Iris pigment epithelial cell (primary cell): ENCODE measurements around the gene GRK1.

Source experiments
- DNase-seq: peaks from one replicate; pipeline ENCODE4 v3.0.0-alpha.2; 2011; ENCODE audit warnings: low read depth

GRK1 gene

DNA sequence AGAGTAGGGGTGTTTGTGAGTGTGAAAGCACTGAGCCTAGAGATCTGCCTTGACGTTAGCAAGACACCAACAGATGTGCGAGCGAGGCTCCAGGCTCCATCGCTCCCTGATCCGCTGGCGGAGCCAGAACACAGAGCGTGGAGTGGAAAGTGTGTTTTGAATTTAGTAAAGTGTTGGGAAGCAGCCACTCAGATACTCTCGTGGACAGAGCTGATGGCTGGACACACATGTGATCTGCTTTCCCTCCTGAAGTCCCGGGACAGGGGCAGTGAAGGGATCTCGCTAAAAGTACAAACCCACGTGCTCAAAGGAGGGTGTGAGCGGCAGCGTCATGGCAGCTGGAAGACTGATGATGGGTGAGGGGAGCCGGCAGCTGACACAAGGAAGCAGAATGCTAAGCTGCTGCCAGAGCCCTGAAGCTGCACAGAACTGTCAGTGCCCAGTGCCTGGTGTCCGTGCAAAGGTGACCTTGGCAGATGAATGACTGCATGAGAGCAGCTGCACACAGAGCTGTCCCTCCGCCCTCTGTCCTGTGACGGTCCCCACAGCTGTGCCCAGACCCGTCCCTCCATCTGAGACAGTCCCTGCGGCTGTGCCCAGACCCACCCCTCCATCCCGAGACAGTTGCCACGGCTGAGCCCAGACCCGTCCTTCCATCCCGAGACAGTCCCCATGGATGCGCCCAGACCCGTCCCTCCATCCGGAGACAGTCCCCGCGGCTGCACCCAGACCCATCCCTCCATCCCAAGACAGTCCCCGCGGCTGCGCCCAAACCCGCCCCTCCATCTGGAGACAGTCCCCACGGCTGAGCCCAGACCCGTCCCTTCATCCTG lies 62.4 kb downstream of the GRK1 start:
- DNase-seq: no peak

DNA sequence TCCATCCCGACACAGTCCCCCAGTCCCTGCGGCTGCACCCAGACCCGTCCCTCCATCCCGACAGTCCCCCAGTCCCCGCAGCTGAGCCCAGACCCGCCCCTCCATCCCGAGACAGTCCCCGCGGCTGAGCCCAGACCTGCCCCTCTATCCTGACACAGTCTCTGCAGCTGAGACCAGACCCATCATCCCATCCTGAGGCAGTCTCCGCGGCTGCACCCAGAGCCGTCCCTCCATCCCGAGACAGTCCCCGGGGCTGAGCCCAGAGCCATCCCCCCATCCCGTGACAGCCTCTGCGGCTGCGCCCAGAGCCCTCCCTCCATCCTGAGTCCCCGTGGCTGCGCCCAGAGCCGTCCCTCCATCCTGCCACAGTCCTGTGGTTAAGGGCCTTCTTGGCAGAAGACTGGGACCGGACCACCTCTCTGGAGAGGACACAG lies 63.3 kb downstream of the GRK1 start:
- no peak for DNase-seq

DNA sequence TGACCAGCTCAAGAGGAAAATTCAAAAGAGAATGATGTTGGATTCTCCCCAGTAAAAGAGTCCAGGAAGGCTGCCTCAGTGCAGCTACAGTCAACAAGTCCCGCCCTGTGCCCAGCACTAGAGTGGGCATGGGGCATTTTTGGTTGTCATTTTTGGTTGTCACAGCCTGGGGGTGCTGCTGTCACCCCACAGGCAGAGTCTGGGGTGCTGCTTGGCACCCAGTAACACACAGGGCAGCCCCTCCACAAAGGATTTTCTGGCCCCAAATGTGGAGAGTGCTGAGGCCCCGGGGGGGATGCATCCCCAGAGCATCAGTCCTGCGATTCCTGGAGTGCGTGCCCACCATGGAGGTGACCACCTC lies 63.8 kb downstream of the GRK1 start:
- DNase-seq: no peak

DNA sequence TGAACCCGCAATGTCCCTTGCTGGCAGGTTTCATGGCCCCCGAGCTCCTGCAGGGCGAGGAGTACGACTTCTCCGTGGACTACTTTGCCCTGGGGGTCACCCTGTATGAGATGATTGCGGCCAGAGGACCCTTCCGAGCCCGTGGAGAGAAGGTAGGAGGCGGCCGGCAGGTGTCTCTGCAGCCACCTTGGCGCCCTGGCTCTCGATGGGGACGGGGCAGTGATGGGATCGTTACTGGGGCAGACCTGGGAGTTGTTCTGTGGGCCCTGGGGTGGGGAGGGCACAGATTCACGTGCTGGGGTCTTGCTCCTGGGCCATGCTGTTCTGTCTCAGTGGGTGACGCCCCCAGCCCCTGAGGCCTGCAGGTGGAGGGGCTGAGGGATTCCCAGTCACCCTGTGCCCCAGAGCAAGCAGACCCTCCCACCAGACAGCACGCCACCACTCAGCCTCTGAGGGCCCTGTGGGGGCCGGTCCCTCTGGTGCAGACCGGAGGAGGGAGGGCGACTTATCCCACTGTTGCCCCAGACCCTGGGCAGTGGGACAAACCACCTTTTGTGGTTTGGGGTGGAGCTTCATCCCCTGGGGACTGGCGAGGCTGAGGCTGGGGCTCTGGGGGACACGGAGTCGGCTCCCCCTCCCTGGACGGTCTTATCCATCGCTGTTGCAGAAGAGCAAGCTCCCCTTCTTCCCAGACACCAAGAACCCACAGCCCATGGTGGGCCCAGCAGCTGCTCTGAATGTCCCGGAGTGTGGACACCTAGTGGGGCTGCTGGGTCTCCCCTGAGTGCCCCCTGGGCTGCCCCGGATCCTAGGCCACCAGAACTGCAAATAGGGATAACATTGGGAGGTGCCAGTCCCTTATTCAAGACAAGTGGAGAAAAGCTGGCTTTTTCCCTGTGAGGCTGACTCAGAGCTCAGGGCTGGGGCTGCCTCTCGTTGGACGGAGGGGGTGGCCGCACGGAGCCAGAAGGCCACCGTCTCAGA lies 64.5 kb downstream of the GRK1 start:
- DNase-seq: no peak

DNA sequence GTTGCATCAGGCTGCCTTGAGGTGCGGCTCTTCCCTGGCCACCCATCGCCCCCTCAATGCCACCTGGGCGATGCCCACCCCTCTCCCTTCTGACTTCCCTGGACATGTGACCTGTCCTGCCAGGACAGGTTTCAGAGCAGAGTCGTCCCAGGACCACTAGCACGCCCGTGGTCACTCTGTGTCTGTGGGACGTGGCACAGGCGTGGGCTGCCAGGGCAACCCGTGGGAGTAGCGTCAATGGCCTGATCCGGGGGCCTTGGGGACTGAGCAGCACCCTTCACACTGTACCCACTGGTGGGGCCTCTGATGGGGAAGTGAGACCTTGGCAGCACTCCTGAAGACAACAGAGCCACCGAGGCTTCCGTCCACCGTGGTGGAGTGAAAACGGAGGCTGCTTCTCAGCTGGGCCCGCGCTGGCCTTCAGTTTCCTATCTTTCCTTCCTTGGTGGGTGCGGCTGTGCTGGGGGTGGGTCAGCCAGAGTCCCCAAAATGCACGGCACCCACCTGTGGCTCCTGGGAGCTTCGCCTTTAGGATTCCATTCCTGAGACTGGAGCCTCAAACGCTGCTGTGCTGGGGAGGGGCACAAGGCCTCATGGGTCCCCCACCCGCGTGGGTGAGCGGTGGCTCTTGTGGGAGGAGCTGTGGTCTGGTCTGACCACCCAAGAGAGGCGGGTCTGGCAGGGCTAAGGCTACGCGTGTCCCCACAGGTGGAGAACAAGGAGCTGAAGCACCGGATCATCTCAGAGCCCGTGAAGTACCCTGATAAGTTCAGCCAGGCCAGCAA lies 65.3 kb downstream of the GRK1 start:
- no peak for DNase-seq

DNA sequence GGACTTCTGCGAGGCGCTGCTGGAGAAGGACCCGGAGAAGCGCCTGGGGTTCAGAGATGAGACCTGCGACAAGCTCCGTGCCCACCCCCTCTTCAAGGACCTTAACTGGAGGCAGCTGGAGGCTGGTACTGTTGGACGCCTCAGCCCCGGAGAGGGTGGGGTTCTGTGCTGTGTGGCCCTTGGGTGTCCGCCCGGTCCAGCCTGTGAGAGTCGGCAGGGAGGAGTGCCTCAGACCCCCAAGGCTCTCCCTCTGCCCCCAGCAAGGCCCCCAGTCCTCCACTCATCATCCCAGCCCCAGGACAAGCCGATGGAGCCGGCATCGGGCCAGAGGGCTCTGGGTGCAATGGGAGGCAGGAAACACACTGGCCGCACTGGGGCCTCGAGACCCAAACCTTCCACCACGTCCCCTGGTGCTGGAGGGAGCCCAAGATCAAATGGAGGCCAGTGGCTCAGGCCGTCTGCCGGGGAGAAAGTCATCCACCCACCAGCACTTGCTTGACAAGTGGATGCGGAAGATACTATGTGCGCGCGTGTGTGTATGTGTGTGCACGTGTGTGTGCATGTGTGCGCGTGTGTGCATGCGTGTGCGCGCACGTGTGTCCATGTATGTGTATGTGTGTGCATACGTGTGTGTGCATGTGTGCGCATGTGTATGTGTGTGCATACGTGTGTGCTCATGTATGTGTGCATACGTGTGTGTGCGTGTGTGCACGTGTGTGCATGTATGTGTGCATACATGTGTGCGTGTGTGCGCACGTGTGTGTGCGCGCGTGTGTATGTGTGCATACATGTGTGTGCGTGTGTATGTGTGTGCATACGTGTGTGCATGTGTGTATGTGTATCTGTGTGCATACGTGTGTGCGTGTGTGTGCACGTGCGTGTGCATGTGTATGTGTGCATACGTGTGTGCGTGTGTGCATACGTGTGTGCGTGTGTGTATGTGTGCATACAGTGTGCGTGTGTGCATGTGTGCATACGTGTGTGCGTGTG lies 66.2 kb downstream of the GRK1 start:
- no peak for DNase-seq

DNA sequence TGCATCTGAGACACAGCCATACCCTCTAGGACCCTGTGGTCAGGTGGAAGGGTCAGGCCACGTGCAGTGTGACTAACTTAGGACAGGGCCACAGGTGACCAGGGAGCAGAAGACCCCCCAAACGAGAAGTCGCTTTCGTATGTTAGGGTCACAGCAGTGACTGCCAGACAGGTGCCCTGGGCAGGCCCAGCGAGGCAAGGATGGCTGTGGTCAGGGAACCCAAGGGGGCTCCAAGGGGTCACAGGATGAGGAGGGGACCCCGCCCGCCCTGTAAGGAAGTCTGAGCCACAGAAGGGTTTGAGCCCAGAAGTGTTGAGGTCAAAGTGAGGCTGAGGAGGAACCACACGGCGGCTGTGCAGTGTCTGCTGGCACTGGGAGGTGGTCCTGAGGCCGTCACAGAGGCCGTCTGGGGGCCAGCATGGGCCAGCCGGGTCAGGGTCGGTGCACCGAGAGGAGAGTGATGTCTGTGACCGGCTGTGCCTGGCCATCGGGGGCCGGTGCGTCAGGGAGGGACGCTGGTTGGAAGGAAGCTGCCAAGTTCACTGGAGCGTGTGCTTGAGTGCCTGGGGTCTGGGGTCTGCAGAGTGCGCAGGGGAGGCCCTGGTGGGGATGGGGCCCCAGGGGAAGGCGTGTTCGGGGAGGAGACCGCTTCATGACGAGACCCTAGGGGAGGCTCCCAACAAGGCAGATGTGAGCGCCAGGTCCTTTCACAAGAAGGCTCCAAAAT lies 67.2 kb downstream of the GRK1 start:
- no peak for DNase-seq

DNA sequence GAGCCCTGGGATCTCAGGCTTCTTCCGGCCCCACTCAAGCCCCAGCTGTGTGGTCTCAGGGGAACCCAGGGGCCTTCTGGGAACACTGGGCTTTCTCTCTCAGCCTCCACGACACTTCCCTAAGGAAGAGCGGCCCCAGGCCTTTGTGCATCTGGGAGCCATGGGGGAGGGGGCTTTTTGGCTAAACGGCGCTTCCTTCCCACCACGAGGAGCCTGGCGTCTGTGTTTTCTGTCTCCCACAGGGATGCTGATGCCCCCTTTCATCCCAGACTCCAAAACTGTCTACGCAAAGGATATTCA lies 67.8 kb downstream of the GRK1 start:
- DNase-seq: no peak

DNA sequence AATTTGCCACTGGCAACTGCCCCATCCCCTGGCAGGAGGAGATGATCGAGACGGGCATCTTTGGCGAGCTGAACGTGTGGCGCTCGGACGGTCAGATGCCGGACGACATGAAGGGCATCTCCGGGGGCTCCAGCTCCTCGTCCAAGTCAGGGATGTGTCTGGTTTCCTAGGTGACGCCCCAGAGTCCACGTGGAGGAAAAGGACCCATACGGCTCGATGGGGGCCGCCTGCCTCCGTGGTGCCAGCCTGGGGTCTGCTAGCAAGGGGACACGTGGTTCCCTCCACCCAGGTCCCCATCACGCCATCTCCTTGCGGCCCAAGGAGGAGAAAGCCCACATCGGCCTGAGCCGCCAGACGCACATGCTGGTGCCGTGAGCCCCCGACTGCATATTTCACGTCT lies 68.2 kb downstream of the GRK1 start:
- no peak for DNase-seq

DNA sequence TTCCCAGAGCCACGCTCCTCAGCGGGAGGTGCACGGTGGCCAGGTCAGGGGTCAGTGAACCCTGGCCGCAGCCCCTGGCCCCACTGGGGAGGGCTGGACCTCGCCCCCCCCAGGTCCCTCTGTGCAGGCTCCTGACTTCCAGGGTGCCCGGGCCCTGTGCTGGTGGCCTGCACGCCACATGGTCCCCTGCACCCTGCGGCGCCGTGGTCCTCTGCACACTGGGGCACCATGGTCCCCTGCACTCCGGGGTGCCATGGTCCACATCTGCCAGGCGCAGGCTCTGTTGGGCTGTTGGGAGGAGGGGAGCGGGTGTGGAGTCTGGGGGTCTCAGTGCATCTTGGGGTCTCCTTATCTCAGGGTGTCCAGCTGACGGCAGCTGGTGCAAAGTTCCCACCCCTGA lies 68.7 kb downstream of the GRK1 start:
- no peak for DNase-seq

DNA sequence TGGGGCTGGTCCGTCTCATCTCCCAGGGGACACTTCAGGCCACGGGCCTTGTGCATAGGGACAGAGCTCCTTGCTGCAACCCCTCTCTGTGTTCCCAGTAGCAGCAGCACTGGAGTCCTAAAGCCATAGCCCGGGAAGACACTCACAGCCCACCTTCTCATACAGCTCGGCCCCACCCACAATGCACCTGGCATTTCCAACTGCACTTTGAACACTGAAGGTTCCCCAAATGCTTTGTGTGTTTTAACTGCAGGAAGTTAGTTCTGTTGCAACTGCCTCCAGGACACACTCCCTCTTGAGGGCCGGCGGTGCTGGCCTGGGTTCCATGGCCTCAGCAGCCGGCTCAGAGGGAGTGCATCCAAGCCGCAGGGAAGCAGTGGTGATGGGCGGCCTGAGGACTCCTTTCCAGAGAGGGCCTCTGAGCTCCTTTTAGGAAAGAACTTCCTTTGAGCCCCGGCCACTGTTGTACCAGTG lies 69.3 kb downstream of the GRK1 start:
- DNase-seq: no peak

DNA sequence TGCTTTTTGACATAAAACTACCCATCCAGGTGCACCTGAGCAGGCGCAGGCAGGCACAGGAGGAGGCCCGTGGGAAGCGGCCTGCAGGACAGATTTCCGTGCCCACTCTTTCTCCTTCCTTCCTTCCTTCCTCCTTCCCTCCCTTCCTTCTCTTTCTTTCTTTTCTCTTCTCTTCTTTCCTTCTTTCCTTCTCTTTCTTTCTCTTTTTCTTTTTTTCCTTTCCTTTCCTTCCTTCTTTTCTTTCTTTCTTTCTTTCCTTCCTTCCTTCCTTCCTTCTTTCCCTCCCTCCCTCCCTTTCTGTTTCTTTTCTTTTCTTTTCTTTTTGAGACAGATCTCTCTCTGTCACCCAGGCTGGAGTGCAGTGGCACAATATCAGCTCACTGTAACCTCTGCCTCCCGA lies 70.8 kb downstream of the GRK1 start:
- DNase-seq: no peak

DNA sequence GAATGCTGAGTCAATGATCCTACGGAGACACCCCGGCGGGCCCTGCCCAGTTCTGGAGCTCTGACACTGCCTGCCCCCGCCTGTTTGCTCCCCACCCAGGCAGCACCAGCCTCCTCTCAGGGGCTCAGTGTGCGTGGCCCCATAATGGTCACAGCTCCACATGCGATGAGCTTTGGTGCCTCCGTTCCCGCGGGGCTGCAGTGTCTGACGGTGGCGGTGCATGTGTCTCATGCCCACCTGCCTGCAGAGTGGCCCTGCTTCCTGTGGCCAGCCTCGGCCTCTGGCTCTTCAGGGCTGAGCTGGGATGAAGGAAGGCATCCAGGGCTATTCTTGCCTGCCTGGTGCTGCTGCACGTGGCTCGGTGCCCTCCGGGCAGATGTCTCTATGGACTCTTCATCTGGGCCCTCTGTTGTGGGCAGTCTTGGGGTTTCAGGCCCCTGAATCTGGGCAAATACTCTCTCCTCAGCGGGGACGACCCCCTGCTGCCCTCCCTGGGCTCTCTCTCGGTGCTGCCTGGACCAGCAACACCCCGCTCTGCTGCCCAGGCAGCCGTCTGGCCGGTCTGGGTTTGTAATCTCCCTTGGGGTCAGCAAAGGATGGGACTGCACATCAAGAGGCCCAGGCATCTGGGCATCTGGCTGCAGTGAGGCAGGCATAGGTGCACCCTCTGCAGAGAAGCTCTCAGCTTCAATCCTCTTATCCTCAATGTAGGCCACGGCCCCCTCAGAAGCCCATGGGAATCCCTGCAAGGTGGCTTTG lies 72.7 kb downstream of the GRK1 start:
- no peak for DNase-seq

DNA sequence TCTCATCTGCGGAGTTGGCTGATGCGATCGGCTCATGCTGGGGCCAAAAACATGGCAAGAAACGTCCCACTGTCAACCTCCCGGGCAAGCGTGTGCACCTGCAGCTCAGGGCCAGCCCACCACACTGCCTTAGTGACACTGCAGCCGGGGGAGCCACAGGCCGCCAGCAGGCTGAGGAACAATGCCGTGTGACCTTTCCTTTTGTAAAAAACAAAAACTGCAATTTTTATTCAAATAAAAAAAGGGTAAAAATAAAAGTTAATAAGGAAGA lies 73.2 kb downstream of the GRK1 start:
- no peak for DNase-seq

DNA sequence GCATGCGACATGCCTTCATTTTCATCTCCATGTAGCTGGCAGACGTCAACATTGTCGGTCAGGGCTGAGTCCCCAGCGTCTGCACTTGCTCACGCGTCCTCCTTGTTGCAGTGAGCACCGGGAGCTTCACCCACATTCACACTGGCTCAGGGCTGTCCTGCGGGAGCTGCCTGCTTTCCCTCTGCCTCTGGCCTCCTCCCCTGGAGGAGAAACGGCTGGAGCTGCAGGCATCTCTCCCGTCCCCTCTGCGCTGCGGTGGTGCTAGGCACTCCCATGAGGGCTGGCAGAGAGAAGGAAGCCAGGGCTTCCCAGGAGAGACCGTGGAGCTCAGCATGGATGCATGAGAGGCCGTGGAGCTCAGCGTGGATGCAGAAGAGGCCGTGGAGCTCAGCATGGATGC lies 73.6 kb downstream of the GRK1 start:
- DNase-seq: no peak

DNA sequence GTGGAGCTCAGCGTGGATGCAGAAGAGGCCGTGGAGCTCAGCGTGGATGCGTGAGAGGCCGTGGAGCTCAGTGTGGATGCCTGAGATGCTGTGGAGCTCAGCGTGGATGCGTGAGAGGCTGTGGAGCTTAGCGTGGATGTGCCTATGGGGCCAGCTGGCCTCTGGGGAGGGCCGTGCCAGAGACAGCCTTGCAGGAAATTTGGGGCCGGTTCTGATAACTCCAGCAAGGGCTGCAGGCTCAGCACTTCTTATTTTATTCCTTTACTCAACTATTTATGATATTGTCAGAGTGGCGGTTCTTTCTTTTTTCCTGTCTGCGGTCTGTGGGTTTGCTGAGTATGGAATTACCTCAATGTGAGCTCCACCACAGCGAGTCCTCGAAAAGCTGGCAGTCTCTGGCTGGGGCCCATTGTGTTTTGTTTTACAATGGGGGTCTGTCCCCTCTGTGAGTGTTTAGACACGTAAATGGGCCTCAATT lies 74.2 kb downstream of the GRK1 start:
- DNase-seq: no peak

DNA sequence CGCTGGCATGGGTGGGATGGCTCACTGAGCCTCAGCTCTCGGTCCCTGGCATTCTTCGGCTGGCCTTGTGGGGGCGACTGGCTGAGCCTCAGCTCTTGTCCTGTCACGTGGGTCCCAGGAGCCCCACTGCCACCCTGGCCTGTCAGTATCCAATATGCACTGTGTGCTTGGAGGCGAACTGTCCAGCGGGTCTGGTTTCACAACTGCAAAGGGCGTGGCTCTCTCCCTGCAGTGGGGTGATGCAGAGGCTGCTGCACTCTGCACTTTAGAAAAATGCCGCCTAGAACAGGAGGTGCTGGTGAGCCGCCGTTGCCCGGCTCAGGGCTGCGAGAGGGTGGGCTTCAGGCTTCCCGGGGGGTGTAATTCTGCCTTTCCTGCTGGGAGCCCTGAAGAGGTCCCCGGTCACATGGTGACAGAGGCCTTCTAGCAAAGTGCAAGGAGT lies 75.0 kb downstream of the GRK1 start:
- peak; percentile 52 for DNase-seq

DNA sequence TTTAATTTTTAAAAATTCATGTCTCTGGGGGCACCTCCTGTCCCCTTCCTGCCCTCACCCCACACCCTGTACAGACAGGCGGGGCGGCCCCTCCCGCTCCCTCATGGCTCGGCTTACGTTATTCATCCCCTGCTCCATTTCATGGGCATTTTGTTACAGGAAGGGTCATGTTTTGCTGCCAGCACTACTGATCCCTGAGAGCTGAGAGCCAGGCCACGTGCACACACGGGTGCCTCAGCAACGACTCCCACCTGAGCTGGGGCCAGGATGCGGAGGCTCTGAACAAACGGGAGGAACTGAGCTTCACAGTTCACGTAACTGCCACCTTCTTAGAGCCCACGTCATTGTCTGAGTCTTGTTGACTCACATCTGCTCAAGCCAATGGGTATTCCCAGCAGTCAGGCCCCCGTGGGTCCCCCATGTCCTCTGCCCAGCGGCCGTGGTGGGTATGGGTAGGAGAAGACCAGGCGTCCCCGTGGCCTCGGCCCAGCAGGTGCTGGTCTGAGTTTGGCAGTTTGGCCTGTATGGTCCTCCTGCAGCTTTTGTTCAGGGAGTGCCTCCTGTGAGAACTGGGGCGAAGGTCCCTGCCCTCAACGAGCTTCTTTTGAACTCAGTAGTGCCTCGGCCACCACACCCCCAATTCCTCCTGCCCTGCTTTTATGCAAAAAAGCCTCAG lies 75.6 kb downstream of the GRK1 start:
- DNase-seq: no peak
